Liver (tissue), 3 donors: ENCODE results near the gene ZSCAN21.

ENCODE experiments used
- ATF3 ChIP-seq: IDR thresholded peaks from 2 replicates; pipeline ENCODE4 v1.6.1; 2016; ENCODE audit warnings: antibody characterized with exemption
- CTCF ChIP-seq: fragments of 150-350 bp; IDR thresholded peaks from 2 replicates; pipeline ENCODE4 v1.5.1; 2017; ENCODE audit warnings: improper control_type of control experiment, low read depth, low read length; ENCODE audit not compliant: missing input control
- FOXA1 ChIP-seq: IDR thresholded peaks from 2 replicates; pipeline ENCODE4 v1.6.1; 2016; ENCODE audit warnings: antibody characterized with exemption
- FOXA2 ChIP-seq: IDR thresholded peaks from 2 replicates; pipeline ENCODE4 v1.6.1; 2016; ENCODE audit warnings: antibody characterized with exemption
- GABPA ChIP-seq, 2 donors: IDR thresholded peaks in 1 of 2; conservative IDR thresholded peaks in 1 of 2; 2 replicates each; pipeline ENCODE4 v1.6.1; 2016; ENCODE audit warnings: antibody characterized with exemption in 2 of 2, mild to moderate bottlenecking in 1 of 2, moderate library complexity in 1 of 2
- JUND ChIP-seq, 2 donors: IDR thresholded peaks; 2 replicates each; pipeline ENCODE4 v1.6.1; 2016; ENCODE audit warnings: antibody characterized with exemption in 2 of 2
- NR2F2 ChIP-seq: IDR thresholded peaks from 2 replicates; pipeline ENCODE4 v1.6.1; 2016; ENCODE audit warnings: antibody characterized with exemption
- RAD21 ChIP-seq, 2 donors: IDR thresholded peaks; 2 replicates each; pipeline ENCODE4 v1.6.1; 2016; ENCODE audit warnings: antibody characterized with exemption in 2 of 2, mild to moderate bottlenecking in 2 of 2
- RXRA ChIP-seq, 2 donors: IDR thresholded peaks; 2 replicates each; pipeline ENCODE4 v1.6.1; 2017 to 2018; ENCODE audit warnings: antibody characterized with exemption in 2 of 2, mild to moderate bottlenecking in 1 of 2
- TAF1 ChIP-seq: conservative IDR thresholded peaks from 2 replicates; pipeline ENCODE4 v1.6.1; 2016; ENCODE audit warnings: antibody characterized with exemption, mild to moderate bottlenecking
- YY1 ChIP-seq: IDR thresholded peaks from 2 replicates; pipeline ENCODE4 v1.6.1; 2016; ENCODE audit warnings: antibody characterized with exemption, mild to moderate bottlenecking
- ZBTB33 ChIP-seq: IDR thresholded peaks from 2 replicates; pipeline ENCODE4 v1.6.1; 2016; ENCODE audit warnings: antibody characterized with exemption
- TF ChIP-seq, protein P1 (sequence below): IDR thresholded peaks from 2 replicates; pipeline ENCODE4 v1.6.1; 2016; ENCODE audit warnings: antibody characterized with exemption
- TF ChIP-seq, protein P2 (sequence below): IDR thresholded peaks from 2 replicates; pipeline ENCODE4 v1.6.1; 2016; ENCODE audit warnings: antibody characterized with exemption, mild to moderate bottlenecking
- donor health status: healthy.
- donor health status: healthy.

DNA sequence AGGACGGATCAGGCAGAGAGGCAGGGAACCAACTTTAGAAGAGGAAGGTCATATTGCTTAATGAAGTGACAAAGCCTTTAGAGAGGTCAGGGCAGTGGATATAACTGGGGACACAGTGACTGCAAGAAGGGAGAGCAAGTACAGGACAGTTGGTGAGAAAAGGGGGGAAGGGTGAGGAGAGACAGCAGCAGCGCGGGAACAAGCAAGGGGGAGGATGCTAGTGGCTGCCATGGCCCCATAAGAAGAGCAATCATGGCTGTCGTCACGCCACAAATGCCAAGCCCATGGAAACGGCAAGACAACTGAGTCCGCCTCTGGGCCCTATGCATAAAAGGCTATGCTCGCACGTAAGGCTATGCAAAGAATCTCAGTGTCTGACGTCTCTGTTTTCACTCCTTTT is 22.9 kb downstream of the ZSCAN21 start:
- no peak for TF ChIP-seq CTCF
- TF ChIP-seq YY1 = no peak
- TF ChIP-seq TAF1 = no peak
- no peak for TF ChIP-seq ZBTB33
- TF ChIP-seq RAD21 (IDR thresholded peaks at IDR 0.05) = no peak
- no peak for TF ChIP-seq RXRA (IDR thresholded peaks at IDR 0.05)
- TF ChIP-seq ATF3 = no peak
- TF ChIP-seq JUND (IDR thresholded peaks at IDR 0.05) = no peak
- no peak for TF ChIP-seq FOXA2
- no peak for TF ChIP-seq GABPA (IDR thresholded peaks at IDR 0.05 in 1 of 2, conservative IDR thresholded peaks at IDR 0.05 in 1 of 2)
- TF ChIP-seq, protein P1, sequence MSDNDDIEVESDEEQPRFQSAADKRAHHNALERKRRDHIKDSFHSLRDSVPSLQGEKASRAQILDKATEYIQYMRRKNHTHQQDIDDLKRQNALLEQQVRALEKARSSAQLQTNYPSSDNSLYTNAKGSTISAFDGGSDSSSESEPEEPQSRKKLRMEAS = no peak
- TF ChIP-seq NR2F2 = no peak
- TF ChIP-seq, protein P2, sequence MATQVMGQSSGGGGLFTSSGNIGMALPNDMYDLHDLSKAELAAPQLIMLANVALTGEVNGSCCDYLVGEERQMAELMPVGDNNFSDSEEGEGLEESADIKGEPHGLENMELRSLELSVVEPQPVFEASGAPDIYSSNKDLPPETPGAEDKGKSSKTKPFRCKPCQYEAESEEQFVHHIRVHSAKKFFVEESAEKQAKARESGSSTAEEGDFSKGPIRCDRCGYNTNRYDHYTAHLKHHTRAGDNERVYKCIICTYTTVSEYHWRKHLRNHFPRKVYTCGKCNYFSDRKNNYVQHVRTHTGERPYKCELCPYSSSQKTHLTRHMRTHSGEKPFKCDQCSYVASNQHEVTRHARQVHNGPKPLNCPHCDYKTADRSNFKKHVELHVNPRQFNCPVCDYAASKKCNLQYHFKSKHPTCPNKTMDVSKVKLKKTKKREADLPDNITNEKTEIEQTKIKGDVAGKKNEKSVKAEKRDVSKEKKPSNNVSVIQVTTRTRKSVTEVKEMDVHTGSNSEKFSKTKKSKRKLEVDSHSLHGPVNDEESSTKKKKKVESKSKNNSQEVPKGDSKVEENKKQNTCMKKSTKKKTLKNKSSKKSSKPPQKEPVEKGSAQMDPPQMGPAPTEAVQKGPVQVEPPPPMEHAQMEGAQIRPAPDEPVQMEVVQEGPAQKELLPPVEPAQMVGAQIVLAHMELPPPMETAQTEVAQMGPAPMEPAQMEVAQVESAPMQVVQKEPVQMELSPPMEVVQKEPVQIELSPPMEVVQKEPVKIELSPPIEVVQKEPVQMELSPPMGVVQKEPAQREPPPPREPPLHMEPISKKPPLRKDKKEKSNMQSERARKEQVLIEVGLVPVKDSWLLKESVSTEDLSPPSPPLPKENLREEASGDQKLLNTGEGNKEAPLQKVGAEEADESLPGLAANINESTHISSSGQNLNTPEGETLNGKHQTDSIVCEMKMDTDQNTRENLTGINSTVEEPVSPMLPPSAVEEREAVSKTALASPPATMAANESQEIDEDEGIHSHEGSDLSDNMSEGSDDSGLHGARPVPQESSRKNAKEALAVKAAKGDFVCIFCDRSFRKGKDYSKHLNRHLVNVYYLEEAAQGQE = no peak
- TF ChIP-seq FOXA1 = no peak
